Measurements from ENCODE around the gene NOP58. TPM values are rescaled to one million over a fixed set of nuclear protein-coding genes. Genes with fewer than 3 reads are reported as not detected.
"Not testable (repeated sequence)": the region's sequence is repeated elsewhere in the genome, so short reads cannot be mapped to it uniquely, and the experiment has no call there.

Gene NOP58
- total RNA-seq, 4 donors from 2014 or later = 48.0 to 96.9 (median 56.8) TPM

DNA sequence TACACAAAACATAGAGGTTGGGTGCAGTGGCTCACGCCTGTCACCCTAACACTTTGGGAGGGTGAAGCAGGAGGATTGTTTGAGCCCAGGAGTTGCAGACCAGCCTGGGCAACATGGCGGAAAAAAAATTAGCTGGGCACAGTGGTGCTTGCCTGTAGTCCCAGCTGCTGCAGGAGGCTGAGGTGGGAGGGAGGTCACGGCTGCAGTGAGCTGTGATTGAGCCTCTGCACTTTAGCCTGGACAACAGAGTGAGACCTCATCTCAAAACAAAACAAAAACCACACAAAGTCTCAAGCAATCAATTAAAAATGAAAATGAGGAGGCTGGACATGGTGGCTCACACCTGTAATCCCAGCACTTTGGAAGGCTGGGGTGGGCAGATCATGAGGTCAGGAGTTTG lies 4.9 kb downstream of the NOP58 start:
- peak in 1 of 2 donors; percentile 4 for DNase-seq (ENCODE audit: low spot score in 2 of 2)
- peaks cover 2% of the 10 kb centered on the region for H3K36me3 ChIP-seq
- 79% methylated on average over 3 of the region's 3 CpGs for WGBS
- TF ChIP-seq POLR2AphosphoS5 (IDR thresholded peaks at IDR 0.05) (no peak), POLR2A (IDR thresholded peaks at IDR 0.05) (no peak), EP300 (IDR thresholded peaks at IDR 0.05) (no peak)
- TF ChIP-seq, protein P1, sequence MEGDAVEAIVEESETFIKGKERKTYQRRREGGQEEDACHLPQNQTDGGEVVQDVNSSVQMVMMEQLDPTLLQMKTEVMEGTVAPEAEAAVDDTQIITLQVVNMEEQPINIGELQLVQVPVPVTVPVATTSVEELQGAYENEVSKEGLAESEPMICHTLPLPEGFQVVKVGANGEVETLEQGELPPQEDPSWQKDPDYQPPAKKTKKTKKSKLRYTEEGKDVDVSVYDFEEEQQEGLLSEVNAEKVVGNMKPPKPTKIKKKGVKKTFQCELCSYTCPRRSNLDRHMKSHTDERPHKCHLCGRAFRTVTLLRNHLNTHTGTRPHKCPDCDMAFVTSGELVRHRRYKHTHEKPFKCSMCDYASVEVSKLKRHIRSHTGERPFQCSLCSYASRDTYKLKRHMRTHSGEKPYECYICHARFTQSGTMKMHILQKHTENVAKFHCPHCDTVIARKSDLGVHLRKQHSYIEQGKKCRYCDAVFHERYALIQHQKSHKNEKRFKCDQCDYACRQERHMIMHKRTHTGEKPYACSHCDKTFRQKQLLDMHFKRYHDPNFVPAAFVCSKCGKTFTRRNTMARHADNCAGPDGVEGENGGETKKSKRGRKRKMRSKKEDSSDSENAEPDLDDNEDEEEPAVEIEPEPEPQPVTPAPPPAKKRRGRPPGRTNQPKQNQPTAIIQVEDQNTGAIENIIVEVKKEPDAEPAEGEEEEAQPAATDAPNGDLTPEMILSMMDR (IDR thresholded peaks at IDR 0.05) = no peak
- H3K27me3 ChIP-seq = no peaks in the 10 kb centered on the region
- H3K4me3 ChIP-seq = no peak overlapping the region
- no peaks in the 10 kb centered on the region for H3K9me3 ChIP-seq
- H3K27ac ChIP-seq = no peak overlapping the region
- H3K4me1 ChIP-seq = peaks cover 23% of the 10 kb centered on the region

DNA sequence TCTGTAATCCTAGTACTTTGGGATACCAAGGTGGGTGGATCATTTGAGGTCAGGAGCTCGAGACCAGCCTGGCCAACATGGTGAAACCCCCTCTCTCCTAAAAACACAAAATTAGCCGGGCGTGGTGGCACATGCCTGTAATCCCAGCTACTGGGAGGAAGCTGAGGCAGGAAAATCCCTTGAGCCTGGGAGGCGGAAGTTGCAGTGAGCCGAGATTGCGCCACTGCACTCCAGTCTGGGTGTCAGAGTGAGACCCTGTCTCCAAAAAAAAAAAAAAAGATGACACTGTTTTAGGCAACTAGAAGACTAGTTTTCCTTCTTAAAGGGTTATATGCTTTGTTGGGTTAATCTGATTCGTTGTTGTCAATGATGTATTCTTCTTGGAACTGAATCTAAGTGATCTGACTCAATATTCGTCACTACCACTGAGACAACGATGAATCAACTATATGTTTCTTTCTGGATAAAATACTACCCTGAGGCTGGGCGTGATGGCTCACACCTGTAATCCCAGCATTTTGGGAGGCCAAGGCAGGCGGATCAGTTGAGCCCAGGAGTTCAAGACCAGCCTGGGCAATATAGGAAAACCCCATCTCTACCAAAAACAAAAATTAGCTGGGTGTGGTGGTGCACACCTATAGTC lies 10.6 kb downstream of the NOP58 start:
- not testable (repeated sequence) for H3K4me3 ChIP-seq, H3K27me3 ChIP-seq, H3K9me3 ChIP-seq, H3K27ac ChIP-seq
- peak in 1 of 2 donors; percentile 23 for DNase-seq (ENCODE audit: low spot score in 2 of 2)
- WGBS = 79% methylated on average over 9 of the region's 11 CpGs
- Histone ChIP-seq H3K36me3 (peaks cover 44% of the 10 kb centered on the region), H3K4me1 (peaks cover 11% of the 10 kb centered on the region)

DNA sequence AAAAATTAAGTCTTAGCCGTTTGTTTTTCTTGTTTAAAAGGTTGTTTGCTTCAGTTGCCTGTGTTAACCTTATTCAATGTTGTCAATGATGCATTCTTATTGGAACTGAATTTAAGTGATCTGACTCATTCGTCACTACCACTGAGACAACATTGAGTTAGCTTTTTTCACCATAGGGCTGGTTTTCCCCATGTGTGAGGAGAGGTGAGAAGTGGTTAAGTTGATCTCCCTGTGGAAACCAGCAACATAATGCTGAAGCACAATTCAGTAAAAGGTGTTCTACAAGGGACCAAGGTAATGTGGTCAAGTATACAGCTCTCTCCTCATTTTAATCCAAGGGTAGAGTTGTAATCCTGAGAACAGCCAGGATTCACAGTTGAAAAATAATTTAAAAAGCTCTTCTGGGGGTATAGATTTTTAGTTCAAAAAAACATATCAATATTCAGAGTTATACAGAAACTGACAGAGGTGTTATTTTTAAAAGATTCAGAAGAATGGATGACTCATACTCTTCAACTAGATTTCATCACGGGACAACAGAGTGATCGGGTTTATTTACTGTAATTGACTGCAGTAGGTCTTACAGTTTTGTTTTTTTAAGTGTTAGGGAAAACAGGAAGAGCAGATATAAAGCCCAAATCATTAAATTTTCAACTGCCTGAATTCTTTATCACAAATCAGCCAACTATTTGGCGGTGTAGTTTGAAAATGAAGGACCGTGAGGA lies 12.6 kb downstream of the NOP58 start:
- Histone ChIP-seq H3K36me3 (peaks cover 64% of the 10 kb centered on the region), H3K9me3 (no peaks in the 10 kb centered on the region), H3K27ac (peak overlapping the region; percentile 20), H3K4me1 (peaks cover 11% of the 10 kb centered on the region), H3K27me3 (no peaks in the 10 kb centered on the region), H3K4me3 (no peak overlapping the region)
- TF ChIP-seq POLR2AphosphoS5 (IDR thresholded peaks at IDR 0.05) = no peak
- TF ChIP-seq, protein P1 (IDR thresholded peaks at IDR 0.05) = no peak
- TF ChIP-seq EP300 (IDR thresholded peaks at IDR 0.05) = no peak
- TF ChIP-seq POLR2A (IDR thresholded peaks at IDR 0.05) = no peak
- DNase-seq (ENCODE audit: low spot score in 2 of 2) = no peak
- WGBS = 57% methylated on average over 6 of the region's 6 CpGs

DNA sequence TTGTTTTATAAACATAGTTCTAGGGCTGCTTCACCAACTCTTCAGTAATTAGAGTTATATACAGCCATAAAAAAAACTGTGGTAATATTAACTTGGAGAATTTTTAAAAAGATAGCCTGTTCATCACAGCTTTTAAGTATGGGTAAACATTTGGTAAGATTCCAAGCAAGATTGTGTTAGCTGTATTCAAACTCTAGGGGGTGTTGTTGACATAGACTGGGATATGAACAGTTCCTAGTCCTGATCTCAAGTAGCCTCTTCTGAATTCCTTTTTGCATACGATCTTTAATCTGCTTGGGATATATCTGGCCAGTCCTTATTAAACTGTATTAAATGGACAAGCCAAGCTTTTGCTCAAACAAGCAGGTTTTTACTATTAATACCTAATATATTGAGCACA lies 13.4 kb downstream of the NOP58 start:
- Histone ChIP-seq H3K36me3 (peaks cover 72% of the 10 kb centered on the region), H3K27me3 (no peaks in the 10 kb centered on the region), H3K4me1 (peaks cover 11% of the 10 kb centered on the region), H3K9me3 (no peaks in the 10 kb centered on the region), H3K27ac (no peak overlapping the region), H3K4me3 (no peak overlapping the region)
- 16% methylated on average over 1 of the region's 1 CpG for WGBS
- DNase-seq (ENCODE audit: low spot score in 2 of 2) = no peak
- TF ChIP-seq, protein P1 (IDR thresholded peaks at IDR 0.05) = peak in 1 of 2 donors; percentile 28
- no peak for TF ChIP-seq EP300 (IDR thresholded peaks at IDR 0.05)

DNA sequence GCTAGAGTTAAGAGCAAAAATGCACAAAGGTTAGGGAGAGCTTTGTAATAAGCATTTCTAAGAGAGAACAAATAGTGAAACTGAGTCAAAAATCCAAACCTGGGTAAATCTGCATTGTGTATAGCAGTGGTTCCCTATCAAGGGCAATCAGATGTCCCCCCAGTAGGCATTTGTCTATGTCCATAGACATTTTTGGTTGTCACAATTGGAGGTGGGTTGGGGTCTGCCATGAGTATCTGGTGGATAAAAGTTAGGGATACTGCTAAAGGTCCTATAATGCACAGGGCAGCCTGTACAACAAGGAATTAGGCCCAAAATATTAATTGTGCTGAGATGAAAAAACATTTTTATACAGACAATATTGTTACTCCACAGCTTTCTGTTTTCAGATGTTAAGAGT lies 21.0 kb downstream of the NOP58 start:
- Histone ChIP-seq H3K9me3 (no peaks in the 10 kb centered on the region), H3K4me3 (no peak overlapping the region), H3K4me1 (no peaks in the 10 kb centered on the region), H3K27ac (no peak overlapping the region), H3K27me3 (no peaks in the 10 kb centered on the region), H3K36me3 (peaks cover 97% of the 10 kb centered on the region)
- TF ChIP-seq, protein P1 (IDR thresholded peaks at IDR 0.05) = no peak
- TF ChIP-seq POLR2AphosphoS5 (IDR thresholded peaks at IDR 0.05) (no peak), EP300 (IDR thresholded peaks at IDR 0.05) (no peak), POLR2A (IDR thresholded peaks at IDR 0.05) (no peak)
- no peak for DNase-seq (ENCODE audit: low spot score in 2 of 2)
